Measurements from ENCODE around the gene CDC42EP2. TPM values are rescaled to one million over a fixed set of nuclear protein-coding genes. Genes with fewer than 3 reads are reported as not detected.

CDC42EP2 gene
- total RNA-seq, 1 donor from 2014 or later = 23.5 TPM

GRCh38 chr11:65317025-65317786 is 2.5 kb downstream of the CDC42EP2 start:
- Mint-ChIP-seq H3K27ac (ENCODE audit: unreplicated experiment) (peak overlapping the region; percentile 85), H3K4me1 (ENCODE audit: low read depth, unreplicated experiment) (peaks cover 13% of the 10 kb centered on the region), H3K9me3 (ENCODE audit: unreplicated experiment) (peaks cover 2% of the 10 kb centered on the region), H3K36me3 (ENCODE audit: unreplicated experiment) (no peaks in the 10 kb centered on the region), H3K27me3 (ENCODE audit: unreplicated experiment) (peaks cover 14% of the 10 kb centered on the region), H3K4me3 (ENCODE audit: unreplicated experiment) (peak overlapping the region; percentile 96)
- no peak for TF ChIP-seq CTCF (IDR thresholded peaks at IDR 0.05; ENCODE audit: partially characterized antibody, unreplicated experiment)
- DNase-seq = peak; percentile 33

GRCh38 chr11:65320386-65321075 is 5.9 kb downstream of the CDC42EP2 start:
- Mint-ChIP-seq H3K9me3 (ENCODE audit: unreplicated experiment) (peaks cover 8% of the 10 kb centered on the region), H3K4me3 (ENCODE audit: unreplicated experiment) (peak overlapping the region; percentile 15), H3K27ac (ENCODE audit: unreplicated experiment) (no peak overlapping the region), H3K4me1 (ENCODE audit: low read depth, unreplicated experiment) (peaks cover 9% of the 10 kb centered on the region), H3K27me3 (ENCODE audit: unreplicated experiment) (peaks cover 10% of the 10 kb centered on the region), H3K36me3 (ENCODE audit: unreplicated experiment) (no peaks in the 10 kb centered on the region)
- no peak for TF ChIP-seq CTCF (IDR thresholded peaks at IDR 0.05; ENCODE audit: partially characterized antibody, unreplicated experiment)
- DNase-seq = no peak

- Mint-ChIP-seq H3K4me3 (ENCODE audit: unreplicated experiment) (no peak overlapping the region), H3K9me3 (ENCODE audit: unreplicated experiment) (peaks cover 8% of the 10 kb centered on the region), H3K36me3 (ENCODE audit: unreplicated experiment) (no peaks in the 10 kb centered on the region), H3K27me3 (ENCODE audit: unreplicated experiment) (peaks cover 9% of the 10 kb centered on the region), H3K4me1 (ENCODE audit: low read depth, unreplicated experiment) (peaks cover 4% of the 10 kb centered on the region), H3K27ac (ENCODE audit: unreplicated experiment) (no peak overlapping the region)
- no peak for TF ChIP-seq CTCF (IDR thresholded peaks at IDR 0.05; ENCODE audit: partially characterized antibody, unreplicated experiment)
- DNase-seq = no peak
These were observed 6.4 kb downstream of the CDC42EP2 start for GRCh38 chr11:65321076-65321475.

- no peaks in the 10 kb centered on the region for H3K4me1 Mint-ChIP-seq (ENCODE audit: low read depth, unreplicated experiment)
- H3K36me3 Mint-ChIP-seq (ENCODE audit: unreplicated experiment) = no peaks in the 10 kb centered on the region
- no peak overlapping the region for H3K4me3 Mint-ChIP-seq (ENCODE audit: unreplicated experiment)
- TF ChIP-seq CTCF (IDR thresholded peaks at IDR 0.05; ENCODE audit: partially characterized antibody, unreplicated experiment) = no peak
- H3K9me3 Mint-ChIP-seq (ENCODE audit: unreplicated experiment) = peaks cover 8% of the 10 kb centered on the region
- no peak overlapping the region for H3K27ac Mint-ChIP-seq (ENCODE audit: unreplicated experiment)
- DNase-seq = no peak
- H3K27me3 Mint-ChIP-seq (ENCODE audit: unreplicated experiment) = peaks cover 9% of the 10 kb centered on the region
These were observed 7.3 kb downstream of the CDC42EP2 start for GRCh38 chr11:65321828-65322485.
